ENCODE data around the gene HYAL3.

The HYAL3 gene

DNA sequence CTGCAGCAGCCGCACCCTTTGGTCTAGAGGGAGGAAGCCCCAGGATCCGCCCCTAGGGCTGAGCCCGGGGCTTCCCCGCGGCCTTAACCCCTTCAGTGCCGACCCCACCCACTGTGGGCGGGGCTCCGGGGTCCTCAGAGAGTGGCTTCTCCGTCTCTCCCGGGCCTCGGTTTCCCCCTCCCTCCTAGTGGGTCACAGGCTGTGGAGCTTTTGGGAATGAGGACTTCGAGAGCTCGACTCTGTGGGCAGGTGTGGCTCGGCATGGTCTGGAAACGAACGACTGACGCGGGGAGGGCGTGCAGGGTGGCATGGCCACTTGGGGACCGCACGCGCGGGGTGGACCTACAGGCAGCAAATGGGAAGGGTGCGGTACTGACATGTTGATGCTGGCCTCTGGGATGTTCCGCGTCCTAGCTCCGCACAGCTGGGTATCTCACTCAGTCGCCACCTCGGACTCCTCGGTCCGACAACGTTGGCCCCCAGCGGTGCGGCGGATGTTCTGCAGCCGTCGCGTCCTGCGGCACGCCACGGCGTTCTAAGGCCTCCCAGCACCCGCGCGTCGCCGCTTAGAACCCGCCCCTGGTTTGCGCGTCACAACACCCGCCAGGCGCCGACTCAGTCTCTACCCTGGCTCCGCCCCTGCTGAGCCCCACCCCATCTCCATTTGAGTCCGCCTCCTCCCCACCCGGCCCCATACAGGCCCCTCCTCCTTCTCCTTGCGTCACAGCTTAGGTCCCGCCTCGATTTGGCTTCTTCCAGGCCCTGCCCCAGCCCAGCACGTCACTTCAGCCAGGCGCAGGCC is at the start of gene HYAL3, which contains the start of gene NAA80:
Gene HYAL3, minus strand, starts transcription at position 570 of the 802 bp plus-strand sequence. CDS start 3,803 bp downstream, outside the sequence.
Gene NAA80, minus strand, starts transcription at position 570 of the 802 bp plus-strand sequence. CDS start 1,942 bp downstream, outside the sequence.
- TF ChIP-seq, protein P1, sequence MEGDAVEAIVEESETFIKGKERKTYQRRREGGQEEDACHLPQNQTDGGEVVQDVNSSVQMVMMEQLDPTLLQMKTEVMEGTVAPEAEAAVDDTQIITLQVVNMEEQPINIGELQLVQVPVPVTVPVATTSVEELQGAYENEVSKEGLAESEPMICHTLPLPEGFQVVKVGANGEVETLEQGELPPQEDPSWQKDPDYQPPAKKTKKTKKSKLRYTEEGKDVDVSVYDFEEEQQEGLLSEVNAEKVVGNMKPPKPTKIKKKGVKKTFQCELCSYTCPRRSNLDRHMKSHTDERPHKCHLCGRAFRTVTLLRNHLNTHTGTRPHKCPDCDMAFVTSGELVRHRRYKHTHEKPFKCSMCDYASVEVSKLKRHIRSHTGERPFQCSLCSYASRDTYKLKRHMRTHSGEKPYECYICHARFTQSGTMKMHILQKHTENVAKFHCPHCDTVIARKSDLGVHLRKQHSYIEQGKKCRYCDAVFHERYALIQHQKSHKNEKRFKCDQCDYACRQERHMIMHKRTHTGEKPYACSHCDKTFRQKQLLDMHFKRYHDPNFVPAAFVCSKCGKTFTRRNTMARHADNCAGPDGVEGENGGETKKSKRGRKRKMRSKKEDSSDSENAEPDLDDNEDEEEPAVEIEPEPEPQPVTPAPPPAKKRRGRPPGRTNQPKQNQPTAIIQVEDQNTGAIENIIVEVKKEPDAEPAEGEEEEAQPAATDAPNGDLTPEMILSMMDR (IDR thresholded peaks at IDR 0.05; ENCODE audit: control insufficient read depth, insufficient read depth, low read depth, low read length, missing control alignments), result peak; percentile 8
- DNase-seq (ENCODE audit: low read depth), result peak; percentile 98
- H3K4me3 ChIP-seq (ENCODE audit: control insufficient read depth, low read depth, low read length), result peak within 1 kb of the TSS; percentile 68

DNA sequence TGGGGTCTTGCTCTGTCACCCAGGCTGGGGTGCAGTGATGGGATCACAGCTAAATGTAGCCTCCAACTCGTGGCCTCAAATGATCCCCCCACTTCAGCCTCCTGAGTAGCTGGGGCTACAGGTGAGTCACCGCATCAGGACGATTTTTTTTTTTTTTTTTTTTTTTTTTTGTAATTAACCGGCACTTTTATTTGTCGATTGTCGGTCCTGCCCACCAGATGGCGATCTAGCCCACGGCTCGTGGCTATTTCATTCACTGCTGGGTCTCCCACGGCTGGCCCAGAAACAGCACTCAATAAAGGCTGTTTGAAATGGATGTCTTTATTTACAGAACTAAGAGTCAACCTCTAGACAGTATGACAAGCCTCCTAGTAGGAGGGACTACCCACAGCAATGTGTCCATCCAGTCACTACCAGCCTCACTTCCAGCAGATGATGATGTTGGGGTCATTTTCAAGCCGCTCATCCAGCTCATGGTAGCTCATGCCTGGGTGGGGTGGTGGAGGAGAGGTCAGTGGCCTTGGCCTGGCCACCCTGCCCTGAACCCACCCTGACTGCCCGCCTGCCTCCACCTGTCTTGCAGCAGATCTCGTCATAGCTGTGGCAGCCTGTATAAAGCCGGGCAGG is 48.1 kb upstream of the HYAL3 start:
- H3K4me3 ChIP-seq (ENCODE audit: control insufficient read depth, low read depth, low read length), result no peak overlapping the region
- DNase-seq (ENCODE audit: low read depth), result no peak
- TF ChIP-seq, protein P1 (IDR thresholded peaks at IDR 0.05; ENCODE audit: control insufficient read depth, insufficient read depth, low read depth, low read length, missing control alignments), result peak; percentile 72

DNA sequence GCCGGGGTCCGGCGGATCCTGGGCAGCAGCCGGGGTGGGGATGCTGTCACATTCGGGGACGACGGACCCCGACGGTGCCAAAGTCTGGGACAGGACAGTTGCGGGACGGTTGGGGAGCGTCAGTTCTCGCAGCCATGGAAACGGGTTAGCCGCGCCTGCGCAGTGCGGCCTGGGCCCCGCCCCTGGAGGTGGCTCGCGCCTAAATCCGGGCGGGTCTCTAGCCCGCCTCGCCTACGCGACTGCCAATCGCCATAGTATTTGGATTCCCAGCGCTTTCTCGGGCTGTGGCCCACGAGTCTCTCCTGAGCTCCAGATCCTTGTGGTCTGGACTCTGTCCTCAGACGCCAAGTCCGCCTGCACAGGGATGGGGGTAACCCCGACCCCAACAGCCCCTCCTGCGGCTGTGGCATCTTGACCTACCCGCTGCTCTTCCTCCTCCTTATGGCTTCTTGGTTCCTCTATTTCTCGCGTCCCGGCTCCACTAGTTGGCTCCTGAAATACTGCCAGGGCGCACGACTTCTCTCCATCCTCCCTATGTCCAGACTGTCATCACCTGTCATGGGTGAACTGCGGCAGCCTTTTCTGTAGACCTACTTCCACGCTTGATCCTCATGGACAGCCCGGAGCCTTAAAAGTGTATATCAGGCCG is 46.5 kb upstream of the HYAL3 start, which contains the start of gene ZMYND10:
Gene ZMYND10, minus strand, starts transcription at position 147 of the 649 bp plus-strand sequence. CDS start 153 bp downstream, outside the sequence.
- H3K4me3 ChIP-seq (ENCODE audit: control insufficient read depth, low read depth, low read length), result peak within 1 kb of the TSS; percentile 55
- no peak for DNase-seq (ENCODE audit: low read depth)
- TF ChIP-seq, protein P1 (IDR thresholded peaks at IDR 0.05; ENCODE audit: control insufficient read depth, insufficient read depth, low read depth, low read length, missing control alignments), result no peak

- no peak for DNase-seq (ENCODE audit: low read depth)
- peak overlapping the region; percentile 55 for H3K4me3 ChIP-seq (ENCODE audit: control insufficient read depth, low read depth, low read length)
- TF ChIP-seq, protein P1 (IDR thresholded peaks at IDR 0.05; ENCODE audit: control insufficient read depth, insufficient read depth, low read depth, low read length, missing control alignments), result no peak
Measured at GRCh38 chr3:50345008-50345407, 45.8 kb upstream of the HYAL3 start.

- TF ChIP-seq, protein P1 (IDR thresholded peaks at IDR 0.05; ENCODE audit: control insufficient read depth, insufficient read depth, low read depth, low read length, missing control alignments), result no peak
- H3K4me3 ChIP-seq (ENCODE audit: control insufficient read depth, low read depth, low read length), result no peak overlapping the region
- no peak for DNase-seq (ENCODE audit: low read depth)
Measured at GRCh38 chr3:50342813-50343633, 43.8 kb upstream of the HYAL3 start.

All from AG09309 (cell line).